Measurements from ENCODE around the gene SLC5A2.

GRCh38 chr16:31525113-31525512 lies 42.2 kb downstream of the SLC5A2 start:
- TF ChIP-seq CREB5 (CRISPR knock-in tag; IDR thresholded peaks at IDR 0.05; ENCODE audit: low read depth) (no peak), PATZ1 (CRISPR knock-in tag; IDR thresholded peaks at IDR 0.05; ENCODE audit: borderline replicate concordance) (no peak)

Data from SK-N-SH treated with all-trans-retinoic acid at 6 μM for 48 hours (cell line).